IMR-90 (cell line): ENCODE results near the gene NNAT. TPM values are rescaled to one million over a fixed set of nuclear protein-coding genes. Genes with fewer than 3 reads are reported as not detected.

Experiments
- ATAC-seq: fragments of 200-7000 bp; cut with Tn5 transposase; 2 replicates; pipeline ENCODE4 v1.9.1; 2020; ENCODE audit warnings: low read depth, mild to moderate bottlenecking, moderate library complexity
- BruUV-seq: library from RNA; stranded (reverse); fragments of 400-500 nt; replicated peaks from 2 replicates; lab custom pipeline; 2021; lab: Mats Ljungman, UMichigan
- CTCF ChIA-PET: fragments of 300-600 bp; formaldehyde crosslinking; extraction: SDS; loops from one replicate; lab custom pipeline; 2021; ENCODE audit warnings: antibody characterized with exemption; lab: Yijun Ruan, JAX
- POLR2A ChIA-PET: fragments of 300-600 bp; sonication (Branson Sonifier 250); formaldehyde crosslinking; loops from one replicate; lab custom pipeline; 2022; ENCODE audit warnings: antibody characterized with exemption; ENCODE audit not compliant: unreplicated experiment; lab: Charles Lee
- DNase-seq: peaks from one replicate; pipeline ENCODE4 v3.0.0; 2013
- H2AFZ ChIP-seq: replicated peaks from 2 replicates; pipeline ENCODE3; 2013; ENCODE audit warnings: low read length, mild to moderate bottlenecking; ENCODE audit not compliant: poor library complexity
- H2AK5ac ChIP-seq: 2 replicates; pipeline ENCODE4 v1.6.1; 2013; ENCODE audit warnings: low read depth, low read length, inconsistent platforms
- H2AK9ac ChIP-seq: replicated peaks from 2 replicates; pipeline ENCODE3; 2013; ENCODE audit warnings: mild to moderate bottlenecking, low read depth, low read length, moderate library complexity; ENCODE audit not compliant: poor library complexity
- H2BK120ac ChIP-seq: 2 replicates; pipeline ENCODE4 v1.6.1; 2013; ENCODE audit warnings: low read depth, low read length, inconsistent platforms
- H2BK15ac ChIP-seq: 3 replicates; pipeline ENCODE4 v1.6.1; 2013; ENCODE audit warnings: low read depth, low read length, inconsistent platforms
- H2BK20ac ChIP-seq: 2 replicates; pipeline ENCODE4 v1.6.1; 2013; ENCODE audit warnings: low read depth, mild to moderate bottlenecking, inconsistent platforms, low read length, moderate library complexity
- H2BK5ac ChIP-seq: 2 replicates; pipeline ENCODE4 v1.6.1; 2013; ENCODE audit warnings: mild to moderate bottlenecking, low read depth, low read length, inconsistent platforms; ENCODE audit not compliant: poor library complexity, severe bottlenecking
- H3K14ac ChIP-seq: replicated peaks from 2 replicates; pipeline ENCODE4 v1.6.1; 2013; ENCODE audit warnings: low read depth, low read length, inconsistent platforms
- H3K18ac ChIP-seq: 2 replicates; pipeline ENCODE4 v1.6.1; 2013; ENCODE audit warnings: low read depth, low read length, control low read depth
- H3K23ac ChIP-seq: 2 replicates; pipeline ENCODE4 v1.6.1; 2013; ENCODE audit warnings: low read depth, low read length, inconsistent platforms
- H3K27ac ChIP-seq: 2 replicates; pipeline ENCODE4 v1.5.1; 2013; ENCODE audit warnings: mild to moderate bottlenecking, control low read depth, low read length; ENCODE audit not compliant: insufficient read depth
- H3K27me3 ChIP-seq: 2 replicates; pipeline ENCODE4 v1.6.1; 2013; ENCODE audit warnings: low read length; ENCODE audit not compliant: control insufficient read depth, insufficient read depth
- H3K36me3 ChIP-seq: 2 replicates; pipeline ENCODE4 v1.6.1; 2013; ENCODE audit warnings: low read length, mixed read lengths; ENCODE audit not compliant: control insufficient read depth, insufficient read depth
- H3K4ac ChIP-seq: 2 replicates; pipeline ENCODE4 v1.6.1; 2013; ENCODE audit warnings: low read depth, low read length, inconsistent platforms
- H3K4me1 ChIP-seq: 2 replicates; pipeline ENCODE4 v1.6.1; 2013; ENCODE audit warnings: low read length, mixed read lengths; ENCODE audit not compliant: control insufficient read depth, insufficient read depth
- H3K4me2 ChIP-seq: 2 replicates; pipeline ENCODE4 v1.6.1; 2013; ENCODE audit warnings: low read depth, mild to moderate bottlenecking, control low read depth, low read length, moderate library complexity
- H3K4me3 ChIP-seq: 2 replicates; pipeline ENCODE4 v1.5.1; 2013; ENCODE audit warnings: low read depth, mild to moderate bottlenecking, control low read depth, low read length, moderate library complexity; ENCODE audit not compliant: insufficient read depth
- H3K56ac ChIP-seq: 2 replicates; pipeline ENCODE4 v1.6.1; 2013; ENCODE audit warnings: low read length, inconsistent platforms; ENCODE audit not compliant: insufficient read depth; ENCODE audit errors: extremely low read depth
- H3K79me1 ChIP-seq, 2 experiments: 2 replicates each; pipeline ENCODE4 v1.6.1; 2013; ENCODE audit warnings: low read length in 2 of 2, inconsistent platforms in 1 of 2, low read depth in 1 of 2
- H3K9ac ChIP-seq: 2 replicates; pipeline ENCODE4 v1.6.1; 2013; ENCODE audit warnings: low read depth, low read length, control low read depth
- H3K9me1 ChIP-seq: 2 replicates; pipeline ENCODE4 v1.6.1; 2013; ENCODE audit warnings: low read length, inconsistent platforms; ENCODE audit not compliant: insufficient read depth
- H3K9me3 ChIP-seq: 2 replicates; pipeline ENCODE4 v1.6.1; 2013; ENCODE audit warnings: low read length; ENCODE audit not compliant: control insufficient read depth, insufficient read depth
- H4K20me1 ChIP-seq: 2 replicates; pipeline ENCODE4 v1.6.1; 2013; ENCODE audit warnings: low read length, inconsistent platforms; ENCODE audit not compliant: insufficient read depth
- H4K5ac ChIP-seq: 2 replicates; pipeline ENCODE4 v1.6.1; 2013; ENCODE audit warnings: mild to moderate bottlenecking, low read depth, low read length, control low read depth
- H4K8ac ChIP-seq, 2 experiments: 2 replicates each; pipeline ENCODE4 v1.6.1; 2013; ENCODE audit warnings: low read depth in 2 of 2, low read length in 2 of 2, control low read depth in 1 of 2, inconsistent platforms in 1 of 2
- H4K91ac ChIP-seq: 2 replicates; pipeline ENCODE4 v1.6.1; 2013; ENCODE audit warnings: low read depth, low read length, inconsistent platforms; ENCODE audit not compliant: insufficient read depth
- BHLHE40 ChIP-seq: fragments of 150-350 bp; IDR thresholded peaks from 2 replicates; pipeline ENCODE4 v1.6.1; 2016; ENCODE audit warnings: mild to moderate bottlenecking, low read depth, low read length
- CHD1 ChIP-seq: IDR thresholded peaks from 2 replicates; pipeline ENCODE4 v1.6.1; 2012; ENCODE audit warnings: low read depth, low read length, improper control_type of control experiment
- CTCF ChIP-seq: conservative IDR thresholded peaks from 2 replicates; pipeline ENCODE4 v1.5.1; 2012; ENCODE audit warnings: mild to moderate bottlenecking, low read depth, low read length, improper control_type of control experiment
- MAFK ChIP-seq: IDR thresholded peaks from 2 replicates; pipeline ENCODE4 v1.6.1; 2012; ENCODE audit warnings: low read depth, low read length, improper control_type of control experiment
- MAZ ChIP-seq: IDR thresholded peaks from 2 replicates; pipeline ENCODE4 v1.6.1; 2012; ENCODE audit warnings: low read depth, mild to moderate bottlenecking, low read length, improper control_type of control experiment, moderate library complexity, borderline replicate concordance
- MXI1 ChIP-seq: IDR thresholded peaks from 2 replicates; pipeline ENCODE4 v1.6.1; 2012; ENCODE audit warnings: low read depth, mild to moderate bottlenecking, low read length, moderate library complexity, borderline replicate concordance
- NFE2L2 ChIP-seq: fragments of 150-350 bp; IDR thresholded peaks from 2 replicates; pipeline ENCODE4 v1.6.1; 2016; ENCODE audit warnings: low read depth, mild to moderate bottlenecking, low read length
- RAD21 ChIP-seq: IDR thresholded peaks from 2 replicates; pipeline ENCODE4 v1.6.1; 2012; ENCODE audit warnings: low read length, improper control_type of control experiment
- RCOR1 ChIP-seq: IDR thresholded peaks from 2 replicates; pipeline ENCODE4 v1.6.1; 2012; ENCODE audit warnings: mild to moderate bottlenecking, low read length, improper control_type of control experiment; ENCODE audit not compliant: insufficient replicate concordance
- SMC3 ChIP-seq: fragments of 150-350 bp; IDR thresholded peaks from 2 replicates; pipeline ENCODE4 v1.6.1; 2016; ENCODE audit warnings: low read depth, mild to moderate bottlenecking, antibody characterized with exemption, low read length, moderate library complexity
- WGBS, 2 experiments: methylation state at CpG; one replicate each; pipeline versions ENCODE4 v1.1.5 to v1.1.7; 2013; ENCODE audit warnings: missing lambda C conversion rate in 2 of 2; ENCODE audit not compliant: insufficient read length in 1 of 2; ENCODE audit errors: extremely low coverage in 2 of 2; 5-methylcytosine and 5-hydroxymethylcytosine counted together
- dilution Hi-C: fragments of 300-500 bp; cut with HindIII; formaldehyde crosslinking; loops from one replicate; pipeline ENCODE4 v1.14.3; 2018; ENCODE audit warnings: low sequenced_read_pairs; ENCODE audit not compliant: unreplicated experiment
- in situ Hi-C: fragments of 300-500 bp; cut with MboI; formaldehyde crosslinking; loops from 3 replicates; pipeline ENCODE4 v1.14.3; 2019; ENCODE audit warnings: low sequenced_read_pairs, inconsistent platforms, mixed read lengths
- intact Hi-C: fragments of 100-400 bp; cut with micrococcal nuclease; formaldehyde crosslinking; loops from 2 replicates; pipeline ENCODE4 v1.10.0; 2022
- polyA plus RNA-seq, 3 experiments: library from polyadenylated mRNA; depleted of rRNA; stranded (reverse); fragments of >200 nt; gene quantifications; 2 replicates each; pipeline ENCODE4 v1.2.3, GENCODE V29; 2012; ENCODE audit warnings: low replicate concordance in 1 of 3
- total RNA-seq: library from RNA; depleted of rRNA; stranded (reverse); fragments of >200 nt; gene quantifications from 2 replicates; pipeline ENCODE4 v1.2.3, GENCODE V29; 2012

NNAT gene
- total and polyA plus RNA-seq, 2 of the 4 experiments (the other 2 are of a cell fraction) = 2.0 to 6.5 TPM

- WGBS, 2 experiments = no CpG with 5 or more reads among the region's 3 CpGs
- BruUV-seq = no TSS peak
Observed at GRCh38 chr20:37544386-37544785, 23.3 kb downstream of the NNAT start.

More at GRCh38 chr20:37544386-37544785, 23.3 kb downstream of the NNAT start:
- no peak overlapping the region for H2BK5ac ChIP-seq
- H2AFZ ChIP-seq = no peak overlapping the region
- peak overlapping the region; percentile 23 for H2AK9ac ChIP-seq
- TF ChIP-seq BHLHE40 (no peak), NFE2L2 (no peak), MXI1 (no peak), CTCF (no peak), SMC3 (no peak), MAZ (no peak), CHD1 (no peak), RCOR1 (no peak), RAD21 (no peak), MAFK (no peak)
- H3K4me2 ChIP-seq = no peak overlapping the region
- no peak overlapping the region for H3K23ac ChIP-seq
- H4K8ac ChIP-seq = no peak overlapping the region
- dilution Hi-C loops (no loop called here), intact Hi-C loops (no loop called here), in situ Hi-C loops (no loop called here)
- H2BK20ac ChIP-seq = no peak overlapping the region
- H3K9ac ChIP-seq = no peak overlapping the region
- no peak overlapping the region for H2BK120ac ChIP-seq
- DNase-seq = no peak
- H3K27ac ChIP-seq = no peak overlapping the region
- H3K4me1 ChIP-seq = no peaks in the 10 kb centered on the region
- H3K18ac ChIP-seq = no peak overlapping the region
- no peak overlapping the region for H3K56ac ChIP-seq
- peaks cover 4% of the 10 kb centered on the region for H3K27me3 ChIP-seq
- H3K36me3 ChIP-seq = no peaks in the 10 kb centered on the region
- H4K20me1 ChIP-seq = no peaks in the 10 kb centered on the region
- CTCF ChIA-PET = interaction anchor here (0.7 kb wide), 2 partner anchors 137 to 250 kb away, joined by 3 read pairs; no protein-coding TSS in a partner anchor
- no peaks in the 10 kb centered on the region for H3K9me3 ChIP-seq
- ATAC-seq = no peak
- no peaks in the 10 kb centered on the region for H3K9me1 ChIP-seq
- no peak overlapping the region for H3K4ac ChIP-seq
- H2AK5ac ChIP-seq = no peak overlapping the region
- H2BK15ac ChIP-seq = no peak overlapping the region
- no peak overlapping the region for H4K5ac ChIP-seq
- H3K14ac ChIP-seq = no peak overlapping the region
- H4K91ac ChIP-seq = no peak overlapping the region
- POLR2A ChIA-PET = no interaction called here
- no peaks in the 10 kb centered on the region for H3K79me1 ChIP-seq
- no peak overlapping the region for H3K4me3 ChIP-seq
